Cardiac muscle cell (in vitro differentiated cells and primary cell): Measurements from ENCODE around the gene TRIOBP. TPM values are rescaled to one million over a fixed set of nuclear protein-coding genes. Genes with fewer than 3 reads are reported as not detected.
A peak's percentile ranks its signal among the peaks of the same experiment; 100 is the strongest.

Source experiments
- DNase-seq, 2 donors: peaks; one replicate each; pipeline versions ENCODE4 v3.0.0 to v3.0.0-alpha.2; 2010 to 2017; ENCODE audit warnings: low read depth in 1 of 2, low spot score in 1 of 2
- H3K27ac ChIP-seq: fragments of 200-600 bp; sonication (generic); 2 replicates; pipeline ENCODE4 v1.5.1; 2016
- H3K27me3 ChIP-seq: fragments of 200-600 bp; sonication (generic); 2 replicates; pipeline ENCODE4 v1.6.0; 2016; ENCODE audit warnings: control low read depth
- H3K36me3 ChIP-seq: fragments of 200-600 bp; sonication (generic); 2 replicates; pipeline ENCODE4 v1.5.1; 2016; ENCODE audit warnings: control low read depth
- H3K4me1 ChIP-seq: fragments of 200-600 bp; sonication (generic); 2 replicates; pipeline ENCODE4 v1.8.1; 2017; ENCODE audit warnings: low read depth, mild to moderate bottlenecking, mixed run types
- H3K4me3 ChIP-seq: fragments of 200-600 bp; sonication (generic); 2 replicates; pipeline ENCODE4 v1.5.1; 2016; ENCODE audit warnings: mild to moderate bottlenecking
- H3K9me3 ChIP-seq: fragments of 200-600 bp; sonication (generic); 2 replicates; pipeline ENCODE4 v1.5.1; 2017; ENCODE audit warnings: low read depth, mild to moderate bottlenecking, control low read depth
- polyA plus RNA-seq: library from polyadenylated mRNA; unstranded; fragments of >200 nt; fragmentation: Nextera tagmentation; extraction: Ambion mirVana; gene quantifications from 2 replicates; pipeline ENCODE4 v1.2.1, GENCODE V29; 2016
- total RNA-seq: library from RNA; depleted of rRNA; stranded (reverse); fragments of >200 nt; gene quantifications from 2 replicates; pipeline ENCODE4 v1.2.3, GENCODE V29; 2016
- TF ChIP-seq, protein P1 (sequence below): IDR thresholded peaks from 2 replicates; pipeline ENCODE4 v1.5.1; 2012; ENCODE audit warnings: low read depth, mild to moderate bottlenecking, low read length

Gene TRIOBP
- total and polyA plus RNA-seq, 2 experiments from 2014 or later, result 150 to 202 TPM

DNA sequence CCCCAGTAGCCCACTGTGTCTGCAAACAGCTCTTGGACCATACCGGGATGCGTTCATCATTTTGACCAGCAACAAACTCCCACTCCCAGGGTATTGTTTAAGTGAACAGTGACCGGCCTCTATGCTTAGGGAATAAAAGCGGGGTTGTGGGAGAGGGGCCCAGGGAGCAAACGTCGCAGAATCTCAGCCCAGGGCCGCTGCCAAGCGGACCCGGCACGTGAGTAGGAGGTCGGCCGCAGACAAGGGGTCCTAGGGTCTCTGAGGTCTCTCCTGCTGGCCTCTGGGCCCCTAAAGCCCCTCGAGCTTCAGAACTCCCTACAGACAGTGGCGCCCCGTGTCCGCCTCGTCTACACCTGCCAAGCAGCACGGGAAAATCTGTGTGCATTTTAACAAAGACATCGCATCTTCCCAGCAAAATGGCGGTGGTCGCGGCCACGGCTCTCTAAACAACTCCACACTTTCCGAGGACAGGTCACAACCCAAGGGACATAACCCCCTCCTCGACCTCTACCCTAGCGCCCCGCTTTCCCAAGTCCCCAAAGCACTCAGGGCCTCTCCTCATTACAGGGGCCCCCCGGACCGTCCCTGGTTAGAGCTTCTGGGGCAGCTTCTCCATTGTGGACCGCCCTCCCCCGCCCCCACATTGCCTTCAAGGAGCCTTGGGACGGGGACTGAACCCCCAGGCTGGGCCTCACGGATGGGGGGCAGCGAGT lies 106.9 kb downstream of the TRIOBP start:
- DNase-seq, result no peak
- Histone ChIP-seq H3K4me1 (peaks cover 16% of the 10 kb centered on the region), H3K27me3 (no peaks in the 10 kb centered on the region), H3K27ac (no peak overlapping the region), H3K9me3 (no peaks in the 10 kb centered on the region), H3K4me3 (no peak overlapping the region), H3K36me3 (no peaks in the 10 kb centered on the region)
- TF ChIP-seq, protein P1, sequence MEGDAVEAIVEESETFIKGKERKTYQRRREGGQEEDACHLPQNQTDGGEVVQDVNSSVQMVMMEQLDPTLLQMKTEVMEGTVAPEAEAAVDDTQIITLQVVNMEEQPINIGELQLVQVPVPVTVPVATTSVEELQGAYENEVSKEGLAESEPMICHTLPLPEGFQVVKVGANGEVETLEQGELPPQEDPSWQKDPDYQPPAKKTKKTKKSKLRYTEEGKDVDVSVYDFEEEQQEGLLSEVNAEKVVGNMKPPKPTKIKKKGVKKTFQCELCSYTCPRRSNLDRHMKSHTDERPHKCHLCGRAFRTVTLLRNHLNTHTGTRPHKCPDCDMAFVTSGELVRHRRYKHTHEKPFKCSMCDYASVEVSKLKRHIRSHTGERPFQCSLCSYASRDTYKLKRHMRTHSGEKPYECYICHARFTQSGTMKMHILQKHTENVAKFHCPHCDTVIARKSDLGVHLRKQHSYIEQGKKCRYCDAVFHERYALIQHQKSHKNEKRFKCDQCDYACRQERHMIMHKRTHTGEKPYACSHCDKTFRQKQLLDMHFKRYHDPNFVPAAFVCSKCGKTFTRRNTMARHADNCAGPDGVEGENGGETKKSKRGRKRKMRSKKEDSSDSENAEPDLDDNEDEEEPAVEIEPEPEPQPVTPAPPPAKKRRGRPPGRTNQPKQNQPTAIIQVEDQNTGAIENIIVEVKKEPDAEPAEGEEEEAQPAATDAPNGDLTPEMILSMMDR, result no peak

DNA sequence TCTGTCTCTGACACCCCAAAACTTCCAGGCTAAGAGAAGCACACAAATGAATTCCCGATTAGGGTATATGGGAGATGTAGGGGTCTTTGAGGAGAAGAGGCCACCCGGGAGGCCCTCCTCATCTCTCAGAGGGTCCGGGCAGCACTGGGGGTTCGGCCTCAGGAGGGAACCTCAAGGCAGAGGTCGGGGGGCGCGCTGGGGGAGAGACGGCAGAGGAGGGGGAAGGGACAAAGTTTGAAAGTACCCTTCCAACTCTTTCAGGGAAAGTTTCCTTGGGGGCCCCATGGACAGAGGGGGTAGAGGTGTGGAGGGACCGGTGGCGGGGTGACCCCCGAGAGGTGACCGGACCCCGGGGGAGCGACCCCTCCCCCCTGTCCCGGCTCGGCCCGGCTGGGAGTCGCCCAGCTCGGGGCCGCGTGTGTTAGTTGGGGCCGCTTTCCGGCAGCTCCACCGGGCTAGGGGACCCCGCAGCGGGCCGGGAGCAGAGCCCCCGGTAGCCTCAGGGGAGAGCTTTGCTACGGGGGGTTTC lies 107.6 kb downstream of the TRIOBP start:
- Histone ChIP-seq H3K9me3 (no peaks in the 10 kb centered on the region), H3K4me3 (peak overlapping the region; percentile 73), H3K36me3 (no peaks in the 10 kb centered on the region), H3K27me3 (no peaks in the 10 kb centered on the region), H3K4me1 (peaks cover 16% of the 10 kb centered on the region), H3K27ac (peak overlapping the region; percentile 69)
- DNase-seq, result no peak
- TF ChIP-seq, protein P1, result no peak

DNA sequence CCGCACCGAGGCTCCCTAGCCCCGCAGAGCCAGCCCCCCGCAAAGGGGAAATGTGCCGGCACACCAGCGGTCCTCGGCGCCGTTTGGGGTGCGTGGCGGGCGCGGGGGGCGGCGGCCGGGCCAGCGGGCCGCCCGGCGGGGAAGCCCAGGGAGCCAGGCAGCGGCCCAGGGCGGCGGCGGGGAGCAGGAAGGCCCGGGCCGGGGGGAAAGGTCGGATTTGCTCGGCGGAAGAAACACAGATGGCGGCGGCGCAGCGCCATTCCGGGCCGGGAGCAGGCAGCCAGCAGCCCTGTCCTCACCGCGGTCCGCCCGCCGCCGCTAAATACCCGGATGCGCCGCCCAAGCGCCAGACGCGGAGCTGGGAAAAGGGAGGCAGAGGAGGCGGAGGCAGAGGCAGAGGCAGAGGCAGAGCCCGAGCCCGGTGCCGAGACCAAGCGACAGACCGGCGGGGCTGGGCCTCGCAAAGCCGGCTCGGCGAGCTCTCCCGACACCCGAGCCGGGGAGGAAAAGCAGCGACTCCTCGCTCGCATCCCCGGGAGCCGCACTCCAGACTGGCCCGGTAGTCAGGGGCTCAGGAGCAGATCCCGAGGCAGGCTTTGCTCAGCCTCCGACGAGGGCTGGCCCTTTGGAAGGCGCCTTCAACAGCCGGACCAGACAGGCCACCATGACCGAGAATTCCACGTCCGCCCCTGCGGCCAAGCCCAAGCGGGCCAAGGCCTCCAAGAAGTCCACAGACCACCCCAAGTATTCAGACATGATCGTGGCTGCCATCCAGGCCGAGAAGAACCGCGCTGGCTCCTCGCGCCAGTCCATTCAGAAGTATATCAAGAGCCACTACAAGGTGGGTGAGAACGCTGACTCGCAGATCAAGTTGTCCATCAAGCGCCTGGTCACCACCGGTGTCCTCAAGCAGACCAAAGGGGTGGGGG lies 108.3 kb downstream of the TRIOBP start:
- Histone ChIP-seq H3K9me3 (no peaks in the 10 kb centered on the region), H3K27me3 (no peaks in the 10 kb centered on the region), H3K4me1 (peaks cover 16% of the 10 kb centered on the region), H3K4me3 (peak overlapping the region; percentile 73), H3K36me3 (no peaks in the 10 kb centered on the region), H3K27ac (peak overlapping the region; percentile 69)
- DNase-seq, result peak; percentile 83 to 91
- TF ChIP-seq, protein P1, result no peak

DNA sequence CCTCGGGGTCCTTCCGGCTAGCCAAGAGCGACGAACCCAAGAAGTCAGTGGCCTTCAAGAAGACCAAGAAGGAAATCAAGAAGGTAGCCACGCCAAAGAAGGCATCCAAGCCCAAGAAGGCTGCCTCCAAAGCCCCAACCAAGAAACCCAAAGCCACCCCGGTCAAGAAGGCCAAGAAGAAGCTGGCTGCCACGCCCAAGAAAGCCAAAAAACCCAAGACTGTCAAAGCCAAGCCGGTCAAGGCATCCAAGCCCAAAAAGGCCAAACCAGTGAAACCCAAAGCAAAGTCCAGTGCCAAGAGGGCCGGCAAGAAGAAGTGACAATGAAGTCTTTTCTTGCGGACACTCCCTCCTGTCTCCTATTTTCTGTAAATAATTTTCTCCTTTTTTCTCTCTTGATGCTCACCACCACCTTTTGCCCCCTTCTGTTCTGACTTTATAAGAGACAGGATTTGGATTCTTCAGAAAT lies 109.0 kb downstream of the TRIOBP start:
- H3K36me3 ChIP-seq, result no peaks in the 10 kb centered on the region
- TF ChIP-seq, protein P1, result no peak
- H3K4me3 ChIP-seq, result peak overlapping the region; percentile 73
- DNase-seq, result no peak
- H3K4me1 ChIP-seq, result peaks cover 16% of the 10 kb centered on the region
- H3K27me3 ChIP-seq, result no peaks in the 10 kb centered on the region
- H3K27ac ChIP-seq, result peak overlapping the region; percentile 40
- H3K9me3 ChIP-seq, result no peaks in the 10 kb centered on the region
